A549 treated with Hydrocortisone at 1 μM for 4 hours (cell line): ENCODE results near the gene TAF11L7. TPM values are rescaled to one million over a fixed set of nuclear protein-coding genes. Genes with fewer than 3 reads are reported as not detected.

ENCODE experiments used
- total RNA-seq: library from RNA; stranded (reverse); fragments of 200-300 nt; extraction: Qiagen RNA extraction; gene quantifications from 5 replicates; pipeline ENCODE4 v1.2.3, GENCODE V29; 2022

The TAF11L7 gene
- not detected in 5 replicates for total RNA-seq

DNA sequence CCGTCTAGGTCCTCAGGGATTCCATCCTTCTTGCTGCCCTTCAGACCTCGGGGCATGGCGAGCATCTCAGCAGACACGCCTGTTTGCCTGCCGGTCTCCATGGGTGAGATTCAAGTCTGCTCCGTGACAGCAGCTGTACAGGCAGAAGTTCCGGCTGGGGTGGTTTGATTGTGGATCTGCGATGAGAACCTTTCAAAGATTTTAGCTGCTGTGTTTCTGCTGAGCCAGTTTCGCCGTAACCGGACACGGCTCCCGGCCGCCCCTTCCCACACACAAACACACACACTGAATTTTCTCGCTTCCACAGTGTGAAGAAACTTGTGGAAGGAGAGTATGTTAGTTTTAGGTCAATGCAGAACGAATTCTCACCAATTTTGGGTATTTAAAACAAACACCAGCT lies at the start of gene TAF11L7:
TAF11L7 (minus strand) TSS at position 101 of the 400 bp plus-strand sequence.

GRCh38 chr5:17634160-17634559 lies 48.6 kb upstream of the TAF11L7 start, which contains the start of gene TAF11L14:
Gene TAF11L14 (plus strand): TSS chr5:17634460.

DNA sequence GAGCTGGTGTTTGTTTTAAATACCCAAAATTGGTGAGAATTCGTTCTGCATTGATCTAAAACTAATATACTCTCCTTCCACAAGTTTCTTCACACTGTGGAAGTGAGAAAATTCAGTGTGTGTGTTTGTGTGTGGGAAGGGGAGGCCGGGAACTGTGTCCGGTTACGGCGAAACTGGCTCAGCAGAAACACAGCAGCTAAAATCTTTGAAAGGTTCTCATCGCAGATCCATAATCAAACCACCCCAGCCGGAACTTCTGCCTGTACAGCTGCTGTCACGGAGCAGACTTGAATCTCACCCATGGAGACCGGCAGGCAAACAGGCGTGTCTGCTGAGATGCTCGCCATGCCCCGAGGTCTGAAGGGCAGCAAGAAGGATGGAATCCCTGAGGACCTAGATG lies 46.2 kb upstream of the TAF11L7 start, which contains the start of gene TAF11L13:
TAF11L13 (plus strand) TSS at position 301 of the 400 bp plus-strand sequence.

DNA sequence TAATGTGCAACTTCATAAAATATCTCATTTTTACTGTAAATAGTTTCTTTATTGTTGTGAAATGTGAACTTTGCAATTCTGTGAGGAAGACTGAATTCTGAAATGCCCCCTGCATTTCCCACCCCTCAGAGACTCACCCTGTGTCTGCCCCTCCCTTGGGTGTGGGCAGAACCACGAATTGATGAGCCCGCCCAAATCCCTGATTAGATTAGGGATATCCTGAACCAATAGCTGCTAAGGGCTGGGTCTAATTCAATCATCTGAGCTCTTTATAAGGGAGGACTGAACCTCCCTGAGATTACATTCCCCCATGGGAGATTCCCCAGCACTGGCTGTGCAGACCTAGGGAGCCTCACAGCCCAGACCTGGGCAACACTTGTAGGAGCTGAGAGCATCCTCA lies 24.5 kb upstream of the TAF11L7 start, which contains the start of gene TAF11L12:
TAF11L12 (plus strand) TSS at position 301 of the 400 bp plus-strand sequence.

DNA sequence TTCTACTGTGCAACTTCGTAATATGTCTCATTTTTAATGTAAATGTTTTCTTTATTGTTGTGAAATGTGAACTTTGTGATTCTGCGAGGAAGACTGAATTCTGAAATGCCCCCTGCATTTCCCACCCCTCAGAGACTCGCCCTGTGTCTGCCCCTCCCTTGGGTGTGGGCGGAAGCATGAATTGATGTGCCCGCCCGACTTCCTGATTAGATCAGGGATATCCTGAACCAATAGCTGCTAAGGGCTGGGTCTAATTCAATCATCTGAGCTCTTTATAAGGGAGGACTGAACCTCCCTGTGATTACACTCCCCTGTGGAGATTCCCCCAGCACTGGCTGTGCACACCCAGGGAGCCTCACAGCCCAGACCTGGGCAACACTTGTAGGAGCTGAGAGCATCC lies 18.3 kb upstream of the TAF11L7 start, which contains the start of gene TAF11L11:
TAF11L11 (plus strand) TSS at position 304 of the 400 bp plus-strand sequence.

DNA sequence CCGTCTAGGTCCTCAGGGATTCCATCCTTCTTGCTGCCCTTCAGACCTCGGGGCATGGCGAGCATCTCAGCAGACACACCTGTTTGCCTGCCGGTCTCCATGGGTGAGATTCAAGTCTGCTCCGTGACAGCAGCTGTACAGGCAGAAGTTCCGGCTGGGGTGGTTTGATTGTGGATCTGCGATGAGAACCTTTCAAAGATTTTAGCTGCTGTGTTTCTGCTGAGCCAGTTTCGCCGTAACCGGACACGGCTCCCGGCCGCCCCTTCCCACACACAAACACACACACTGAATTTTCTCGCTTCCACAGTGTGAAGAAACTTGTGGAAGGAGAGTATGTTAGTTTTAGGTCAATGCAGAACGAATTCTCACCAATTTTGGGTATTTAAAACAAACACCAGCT lies 12.2 kb upstream of the TAF11L7 start, which contains the start of gene TAF11L10:
TAF11L10 (minus strand) TSS at position 101 of the 400 bp plus-strand sequence.

GRCh38 chr5:17594255-17594654 lies 8.7 kb upstream of the TAF11L7 start, which contains the start of gene TAF11L9:
Gene TAF11L9 (minus strand): TSS chr5:17594394.

GRCh38 chr5:17590860-17591259 lies 5.3 kb upstream of the TAF11L7 start, which contains the start of gene TAF11L8:
Gene TAF11L8 (minus strand): TSS chr5:17590960.

Other genes starting within 250 kb of the TAF11L7 start
- gene TAF11L2, start 87.5 kb downstream of the TAF11L7 start, total RNA-seq = not detected in 5 replicates
- not detected in 5 replicates for gene TAF11L3, start 67.4 kb downstream of the TAF11L7 start, total RNA-seq
- not detected in 5 replicates for gene TAF11L4, start 64.0 kb downstream of the TAF11L7 start, total RNA-seq
- not detected in 5 replicates for gene TAF11L5, start 60.5 kb downstream of the TAF11L7 start, total RNA-seq
- not detected in 5 replicates for gene TAF11L6, start 57.1 kb downstream of the TAF11L7 start, total RNA-seq
- gene TAF11L8, start 5.2 kb upstream of the TAF11L7 start, total RNA-seq = not detected in 5 replicates
- not detected in 5 replicates for gene TAF11L9, start 8.6 kb upstream of the TAF11L7 start, total RNA-seq
- gene TAF11L10, start 12.1 kb upstream of the TAF11L7 start, total RNA-seq = not detected in 5 replicates
- gene TAF11L11, start 18.4 kb upstream of the TAF11L7 start, total RNA-seq = 0.07 to 0.39 TPM (median 0.10 TPM) in 4 of 5 replicates, not detected in the other
- 0.09 TPM in 1 of 5 replicates, not detected in the others for gene TAF11L12, start 24.6 kb upstream of the TAF11L7 start, total RNA-seq
- not detected in 5 replicates for gene TAF11L13, start 46.3 kb upstream of the TAF11L7 start, total RNA-seq
- not detected in 5 replicates for gene TAF11L14, start 48.7 kb upstream of the TAF11L7 start, total RNA-seq